HG03135 (cell line): Measurements from ENCODE around the gene SLC44A4.
"Not testable (repeated sequence)": the region's sequence is repeated elsewhere in the genome, so short reads cannot be mapped to it uniquely, and the experiment has no call there.

Experiments
- ATAC-seq: cut with Tn5 transposase; IDR thresholded peaks from one replicate; pipeline ENCODE4 v1.9.1; 2021; ENCODE audit warnings: mild to moderate bottlenecking, moderate library complexity; ENCODE audit not compliant: unreplicated experiment

SLC44A4 gene

GRCh38 chr6:31861150-31861549 lies 17.6 kb downstream of the SLC44A4 start:
- no peak for ATAC-seq

- no peak for ATAC-seq
These were observed 18.4 kb downstream of the SLC44A4 start for GRCh38 chr6:31860349-31860748.

- no peak for ATAC-seq
These were observed 18.9 kb downstream of the SLC44A4 start for GRCh38 chr6:31859923-31860322.

GRCh38 chr6:31858707-31859106 lies 20.1 kb downstream of the SLC44A4 start:
- no peak for ATAC-seq

GRCh38 chr6:31857774-31858173 lies 21.0 kb downstream of the SLC44A4 start:
- not testable (repeated sequence) for ATAC-seq

GRCh38 chr6:31851980-31852718 lies 26.6 kb downstream of the SLC44A4 start:
- ATAC-seq: not testable (repeated sequence)

- no peak for ATAC-seq
These were observed 27.3 kb downstream of the SLC44A4 start for GRCh38 chr6:31851485-31851832.

GRCh38 chr6:31850765-31851484 lies 27.9 kb downstream of the SLC44A4 start:
- no peak for ATAC-seq

GRCh38 chr6:31847276-31847978 lies 31.4 kb downstream of the SLC44A4 start:
- no peak for ATAC-seq

GRCh38 chr6:31844507-31844906 lies 34.3 kb downstream of the SLC44A4 start:
- ATAC-seq: no peak

GRCh38 chr6:31842053-31842452 lies 36.7 kb downstream of the SLC44A4 start:
- ATAC-seq: no peak

GRCh38 chr6:31839779-31840126 lies 39.0 kb downstream of the SLC44A4 start:
- not testable (repeated sequence) for ATAC-seq

GRCh38 chr6:31838968-31839367 lies 39.8 kb downstream of the SLC44A4 start:
- ATAC-seq: no peak

GRCh38 chr6:31838114-31838553 lies 40.7 kb downstream of the SLC44A4 start:
- ATAC-seq: not testable (repeated sequence)

- ATAC-seq: no peak
These were observed 41.3 kb downstream of the SLC44A4 start for GRCh38 chr6:31837369-31838113.

- no peak for ATAC-seq
These were observed 42.1 kb downstream of the SLC44A4 start for GRCh38 chr6:31836474-31837368.

GRCh38 chr6:31836047-31836473 lies 42.7 kb downstream of the SLC44A4 start:
- ATAC-seq: no peak

- peak; percentile 35 for ATAC-seq
These were observed 44.2 kb downstream of the SLC44A4 start for GRCh38 chr6:31834367-31835250.
